ENCODE measurements around the gene SPATS1. TPM values are rescaled to one million over a fixed set of nuclear protein-coding genes. Genes with fewer than 3 reads are reported as not detected.
"Not testable (repeated sequence)": the region's sequence is repeated elsewhere in the genome, so short reads cannot be mapped to it uniquely, and the experiment has no call there.

SPATS1 gene
- total RNA-seq, 6 experiments from 2014 or later: not detected

- DNase-seq (peak in 2 of 3 donors; percentile 72), ATAC-seq (peak; percentile 69 to 85 (median 72))
- intact Hi-C loops (cut with DNase I): loop anchor here (5.0 kb wide), 1 partner anchor 72 kb away; the partner anchor contains the start of gene NFKBIE (in 2 of the 2)
- TF ChIP-seq POLR2A (IDR thresholded peaks at IDR 0.05): no peak
- TF ChIP-seq CTCF (IDR thresholded peaks at IDR 0.05): no peak
- Histone ChIP-seq H3K4me1 (peaks cover 0 to 18% (median 0%) of the 10 kb centered on the region in 4 donors), H3K27me3 (no peaks in the 10 kb centered on the region), H3K9me3 (no peaks in the 10 kb centered on the region), H3K4me3 (no peak overlapping the region), H3K36me3 (no peaks in the 10 kb centered on the region), H3K27ac (peak overlapping the region in 1 of 3 donors; percentile 45)
- WGBS (ENCODE audit: insufficient coverage, low coverage, low lambda C conversion rate, missing lambda C conversion rate): 41% methylated on average over 3 of the region's 5 CpGs
Observed at GRCh38 chr6:44339301-44339700, 3.1 kb upstream of the SPATS1 start.

GRCh38 chr6:44339763-44340625, 2.5 kb upstream of the SPATS1 start:
- intact Hi-C loops (cut with DNase I): loop anchor here (5.0 to 10.0 kb wide), 2 partner anchors 73 to 175 kb away; partner anchors contain the start of gene NFKBIE (in 2 of the 2)
- no peaks in the 10 kb centered on the region for H3K9me3 ChIP-seq
- no peaks in the 10 kb centered on the region for H3K36me3 ChIP-seq
- DNase-seq: no peak
- ATAC-seq: peak in 1 of 4 donors; percentile 9
- peaks cover 0 to 18% (median 0%) of the 10 kb centered on the region in 4 donors for H3K4me1 ChIP-seq
- 73% methylated on average over 3 of the region's 7 CpGs for WGBS (ENCODE audit: insufficient coverage, low coverage, low lambda C conversion rate, missing lambda C conversion rate)
- TF ChIP-seq POLR2A (IDR thresholded peaks at IDR 0.05): no peak
- no peak overlapping the region for H3K4me3 ChIP-seq
- H3K27ac ChIP-seq: no peak overlapping the region
- no peaks in the 10 kb centered on the region for H3K27me3 ChIP-seq

GRCh38 chr6:44341095-44341890, 1.2 kb upstream of the SPATS1 start:
- Histone ChIP-seq H3K36me3 (no peaks in the 10 kb centered on the region), H3K4me1 (peaks cover 0 to 18% (median 0%) of the 10 kb centered on the region in 4 donors), H3K4me3 (no peak overlapping the region), H3K27ac (no peak overlapping the region), H3K9me3 (no peaks in the 10 kb centered on the region), H3K27me3 (no peaks in the 10 kb centered on the region)
- intact Hi-C loops (cut with DNase I): loop anchor here in 1 of 2 donors (10.0 kb wide), 1 partner anchor 176 kb away; no protein-coding TSS in a partner anchor
- DNase-seq (no peak), ATAC-seq (no peak)
- WGBS (ENCODE audit: insufficient coverage, low coverage, low lambda C conversion rate, missing lambda C conversion rate): 67% methylated on average over 8 of the region's 8 CpGs
- TF ChIP-seq POLR2A (IDR thresholded peaks at IDR 0.05) (no peak), CTCF (IDR thresholded peaks at IDR 0.05) (no peak)

- H3K27ac ChIP-seq: no peak overlapping the region
- no peak for TF ChIP-seq CTCF (IDR thresholded peaks at IDR 0.05)
- no peak for TF ChIP-seq POLR2A (IDR thresholded peaks at IDR 0.05)
- no peaks in the 10 kb centered on the region for H3K36me3 ChIP-seq
- intact Hi-C loops (cut with DNase I): loop anchor here in 1 of 2 donors (10.0 kb wide), 1 partner anchor 177 kb away; no protein-coding TSS in a partner anchor
- H3K4me3 ChIP-seq: peak overlapping the region in 1 of 3 donors; percentile 2
- no peaks in the 10 kb centered on the region for H3K9me3 ChIP-seq
- no peaks in the 10 kb centered on the region for H3K27me3 ChIP-seq
- ATAC-seq (no peak), DNase-seq (no peak)
- peaks cover 0 to 18% (median 0%) of the 10 kb centered on the region in 4 donors for H3K4me1 ChIP-seq
- WGBS (ENCODE audit: insufficient coverage, low coverage, low lambda C conversion rate, missing lambda C conversion rate): 42% methylated on average over 6 of the region's 6 CpGs
Observed at GRCh38 chr6:44342052-44342451, 398 bp upstream of the SPATS1 start.

GRCh38 chr6:44346818-44347217, 4.4 kb downstream of the SPATS1 start:
- H3K4me1 ChIP-seq: peaks cover 0 to 22% (median 2%) of the 10 kb centered on the region in 4 donors
- not testable (repeated sequence) for H3K27me3 ChIP-seq, H3K9me3 ChIP-seq, H3K36me3 ChIP-seq, ATAC-seq, H3K27ac ChIP-seq, H3K4me3 ChIP-seq, DNase-seq
- WGBS (ENCODE audit: insufficient coverage, low coverage, low lambda C conversion rate, missing lambda C conversion rate): 74% methylated on average over 4 of the region's 4 CpGs
- intact Hi-C loops (cut with DNase I): loop anchor here in 1 of 2 donors (10.0 kb wide), 1 partner anchor 182 kb away; no protein-coding TSS in a partner anchor
